Urinary bladder (tissue), 4 donors: Measurements from ENCODE around the gene CAMK2B. TPM values are rescaled to one million over a fixed set of nuclear protein-coding genes. Genes with fewer than 3 reads are reported as not detected.

Experiments used
- DNase-seq: peaks from one replicate; pipeline ENCODE4 v3.0.0-alpha.2; 2015; ENCODE audit errors: extremely low spot score
- H3K27ac ChIP-seq: one replicate; pipeline ENCODE4 v1.5.1; 2013; ENCODE audit warnings: low read depth, mild to moderate bottlenecking, moderate library complexity
- H3K36me3 ChIP-seq: one replicate; pipeline ENCODE4 v1.6.1; 2013; ENCODE audit warnings: mild to moderate bottlenecking, moderate library complexity; ENCODE audit not compliant: insufficient read depth
- H3K4me1 ChIP-seq: one replicate; pipeline ENCODE4 v1.6.1; 2013; ENCODE audit warnings: mild to moderate bottlenecking, moderate library complexity; ENCODE audit not compliant: insufficient read depth
- H3K4me3 ChIP-seq: one replicate; pipeline ENCODE4 v1.5.1; 2013; ENCODE audit warnings: low read depth, low read length
- WGBS: extraction: QIAGEN DNeasy Blood & Tissue Kit; methylation state at CpG from one replicate; pipeline ENCODE4 v1.1.7; 2013; 5-methylcytosine and 5-hydroxymethylcytosine counted together
- polyA plus RNA-seq: library from polyadenylated mRNA; stranded (reverse); fragments of 200-250 nt; gene quantifications from one replicate; pipeline ENCODE4 v1.2.3, GENCODE V29; 2013
- total RNA-seq: library from RNA; depleted of rRNA; stranded (reverse); fragments of >200 nt; gene quantifications from one replicate; pipeline ENCODE4 v1.2.3, GENCODE V29; 2014
- donor health status: healthy with polysubstance abuse.
- donor health status: healthy.

Gene CAMK2B
- total and polyA plus RNA-seq, 2 donors, result 0.32 to 1.5 TPM

DNA sequence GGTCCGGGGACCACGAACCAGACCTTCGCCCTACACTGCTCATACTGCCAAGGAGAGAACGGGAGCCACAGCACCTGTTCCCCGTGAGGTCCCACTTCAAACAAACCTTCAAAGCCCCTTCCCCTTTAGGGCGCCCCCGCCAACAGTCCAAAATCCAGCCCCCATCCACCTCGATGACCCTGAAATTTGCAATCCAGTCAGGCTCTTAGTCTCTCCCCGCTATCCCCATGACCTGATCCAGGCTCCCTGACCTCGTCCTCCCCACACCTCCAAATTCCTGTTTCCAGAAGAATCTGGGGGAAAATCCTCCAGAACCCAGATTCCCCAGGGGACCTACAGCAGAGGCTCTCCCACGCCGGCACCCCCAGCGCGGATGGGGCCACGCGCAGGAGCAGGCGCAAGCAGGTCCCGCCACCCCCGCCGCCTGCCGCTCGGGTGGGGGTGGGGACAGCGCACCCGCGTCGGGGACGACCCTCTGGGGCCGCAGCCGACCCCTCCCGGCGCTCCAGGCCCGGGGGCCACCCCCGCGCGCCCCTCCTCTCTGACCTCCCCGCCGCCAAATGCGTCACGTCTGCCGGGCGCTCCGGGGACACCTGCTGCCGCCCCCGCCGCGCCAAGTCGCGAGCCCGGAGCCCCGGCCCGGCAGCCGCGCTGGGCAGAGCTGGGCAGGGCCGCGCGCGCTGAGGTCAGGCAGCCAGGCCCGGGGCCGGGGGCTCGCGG lies 753 bp downstream of the CAMK2B start:
- Histone ChIP-seq H3K36me3 (no peaks in the 10 kb centered on the region), H3K27ac (no peak overlapping the region), H3K4me1 (no peaks in the 10 kb centered on the region), H3K4me3 (peak overlapping the region; percentile 45)
- 5% methylated on average over 61 of the region's 61 CpGs for WGBS
- no peak for DNase-seq

DNA sequence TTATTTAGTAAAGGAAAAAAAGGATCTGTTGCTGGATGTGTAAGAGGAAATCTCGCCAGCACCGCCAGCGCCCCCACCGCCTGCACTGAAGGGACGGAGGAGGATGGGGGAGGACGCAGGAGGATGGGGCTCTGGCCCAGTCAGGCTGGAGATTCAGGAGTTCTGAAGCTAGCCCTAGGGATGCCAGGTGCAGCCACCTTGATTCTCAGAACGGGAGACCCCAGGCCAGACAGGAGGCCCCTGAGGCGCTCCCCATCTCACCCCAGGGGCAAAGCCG lies 1.3 kb downstream of the CAMK2B start:
- H3K36me3 ChIP-seq, result no peaks in the 10 kb centered on the region
- no peaks in the 10 kb centered on the region for H3K4me1 ChIP-seq
- H3K4me3 ChIP-seq, result no peak overlapping the region
- no peak for DNase-seq
- 25% methylated on average over 9 of the region's 9 CpGs for WGBS
- no peak overlapping the region for H3K27ac ChIP-seq

DNA sequence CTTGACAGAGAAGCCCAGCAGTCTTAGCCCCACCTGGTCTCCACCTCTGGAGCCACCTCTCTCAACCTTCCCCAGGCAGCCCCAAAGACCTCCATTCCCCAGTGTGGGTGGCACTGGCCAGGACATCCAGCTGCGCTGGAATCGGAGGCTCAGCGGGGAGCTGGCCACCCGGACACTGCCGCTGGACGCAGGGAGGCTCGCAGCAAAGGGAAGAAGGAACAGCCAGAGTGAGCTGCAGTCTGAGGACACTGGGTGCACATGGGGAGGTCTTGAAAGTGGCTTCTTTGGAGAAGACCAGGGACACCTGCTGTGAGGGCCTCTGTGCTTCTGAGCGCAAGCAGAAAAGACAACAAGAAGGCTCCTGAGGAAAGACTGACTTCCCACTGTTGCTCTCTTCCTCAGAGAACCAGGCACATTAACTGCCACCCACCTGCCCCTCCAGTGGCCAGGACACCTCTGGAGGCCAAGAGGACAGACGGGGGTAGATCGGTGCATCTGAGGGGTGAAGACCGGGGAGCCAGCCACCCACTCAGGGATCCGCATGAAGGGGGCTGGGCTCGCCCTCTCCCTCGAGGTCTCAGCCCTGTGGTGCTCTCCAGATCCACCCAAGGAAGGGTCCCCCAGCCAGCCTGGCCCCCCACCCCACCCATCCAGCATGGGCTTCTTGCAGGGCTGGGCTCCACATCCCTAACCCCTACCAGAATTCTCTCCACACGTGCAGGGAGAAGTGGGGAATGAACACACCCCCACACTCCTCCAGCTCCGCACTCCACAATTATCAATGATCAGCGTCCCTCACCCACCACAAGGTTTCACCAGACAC lies 1.8 kb downstream of the CAMK2B start:
- Histone ChIP-seq H3K36me3 (no peaks in the 10 kb centered on the region), H3K4me3 (no peak overlapping the region), H3K4me1 (no peaks in the 10 kb centered on the region), H3K27ac (no peak overlapping the region)
- 82% methylated on average over 17 of the region's 17 CpGs for WGBS
- DNase-seq, result no peak

- no peak for DNase-seq
- H3K27ac ChIP-seq, result no peak overlapping the region
- H3K4me3 ChIP-seq, result no peak overlapping the region
- no peaks in the 10 kb centered on the region for H3K36me3 ChIP-seq
- WGBS, result 88% methylated on average over 17 of the region's 17 CpGs
- H3K4me1 ChIP-seq, result no peaks in the 10 kb centered on the region
Measured at GRCh38 chr7:44322631-44323363, 2.6 kb downstream of the CAMK2B start.

DNA sequence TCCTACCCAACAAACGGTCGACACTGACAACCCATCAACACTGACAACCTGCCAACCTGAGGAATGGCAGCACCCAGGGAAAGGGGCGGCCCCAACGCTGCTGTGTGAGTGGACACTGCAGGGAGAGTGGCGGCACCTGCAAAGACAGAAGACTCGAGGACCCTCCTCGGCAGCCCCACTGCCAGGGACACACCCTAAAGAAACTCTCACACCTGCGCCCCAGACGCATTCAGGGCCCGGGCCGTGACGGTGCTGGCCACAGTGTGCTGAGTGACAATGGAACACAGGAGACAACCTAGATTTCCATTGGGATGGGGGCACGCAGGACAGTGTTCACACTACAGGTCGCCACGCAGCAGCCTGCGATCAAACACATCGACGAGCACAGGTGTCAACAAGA lies 3.6 kb downstream of the CAMK2B start:
- WGBS, result 90% methylated on average over 18 of the region's 18 CpGs
- Histone ChIP-seq H3K4me3 (no peak overlapping the region), H3K27ac (no peak overlapping the region), H3K36me3 (no peaks in the 10 kb centered on the region), H3K4me1 (no peaks in the 10 kb centered on the region)
- no peak for DNase-seq

DNA sequence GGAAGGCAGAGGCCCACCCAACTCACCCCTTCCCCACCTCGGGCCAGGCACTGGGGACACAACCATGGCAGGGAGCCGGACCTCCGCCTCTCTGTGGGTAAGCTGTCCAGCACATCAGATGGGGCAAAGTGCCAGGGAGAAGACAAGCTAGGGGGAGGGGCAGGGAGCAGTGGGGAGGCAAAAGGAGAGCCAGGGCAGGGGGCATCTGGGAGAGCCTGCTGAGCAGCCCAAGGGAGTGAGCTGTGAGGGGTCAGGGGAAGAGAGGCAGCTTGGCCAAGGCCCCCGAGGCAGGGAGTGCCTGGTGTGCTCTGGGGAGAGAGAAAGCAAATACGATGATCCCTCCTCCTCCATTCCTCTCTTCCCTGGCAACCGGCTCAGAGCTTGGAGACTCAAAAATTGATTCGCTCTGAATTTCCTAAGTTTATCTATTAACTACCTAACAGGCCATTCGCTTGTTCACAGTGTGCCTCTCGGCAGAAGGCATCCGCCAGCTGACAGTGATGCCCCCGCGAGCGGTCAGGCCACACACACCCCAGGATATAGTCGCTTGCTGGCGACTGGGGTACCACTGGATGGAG lies 4.5 kb downstream of the CAMK2B start:
- DNase-seq, result no peak
- Histone ChIP-seq H3K4me3 (no peak overlapping the region), H3K4me1 (no peaks in the 10 kb centered on the region), H3K27ac (no peak overlapping the region), H3K36me3 (no peaks in the 10 kb centered on the region)
- 57% methylated on average over 15 of the region's 15 CpGs for WGBS

DNA sequence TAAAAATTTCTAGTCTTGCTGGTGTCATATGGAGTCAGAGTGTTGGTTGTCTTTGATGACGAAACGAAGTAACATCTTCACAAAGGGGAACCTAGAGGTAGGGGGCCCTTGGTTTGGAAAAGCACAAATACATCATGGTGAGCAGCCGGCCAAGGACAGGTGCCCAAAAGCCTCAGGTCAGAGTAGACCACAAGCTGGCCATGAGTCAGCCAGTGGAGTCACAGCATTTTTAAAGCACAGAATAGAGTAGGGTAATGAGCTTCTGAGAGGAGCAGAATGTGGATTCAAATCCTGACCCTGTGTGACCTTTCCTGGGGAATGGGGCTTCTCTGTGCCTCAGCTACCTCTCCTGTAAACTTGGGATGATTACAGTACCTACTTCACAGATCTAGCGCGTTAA lies 5.3 kb downstream of the CAMK2B start:
- no peak for DNase-seq
- Histone ChIP-seq H3K4me1 (no peaks in the 10 kb centered on the region), H3K27ac (no peak overlapping the region), H3K36me3 (no peaks in the 10 kb centered on the region), H3K4me3 (no peak overlapping the region)
- WGBS, result 95% methylated on average over 5 of the region's 5 CpGs

DNA sequence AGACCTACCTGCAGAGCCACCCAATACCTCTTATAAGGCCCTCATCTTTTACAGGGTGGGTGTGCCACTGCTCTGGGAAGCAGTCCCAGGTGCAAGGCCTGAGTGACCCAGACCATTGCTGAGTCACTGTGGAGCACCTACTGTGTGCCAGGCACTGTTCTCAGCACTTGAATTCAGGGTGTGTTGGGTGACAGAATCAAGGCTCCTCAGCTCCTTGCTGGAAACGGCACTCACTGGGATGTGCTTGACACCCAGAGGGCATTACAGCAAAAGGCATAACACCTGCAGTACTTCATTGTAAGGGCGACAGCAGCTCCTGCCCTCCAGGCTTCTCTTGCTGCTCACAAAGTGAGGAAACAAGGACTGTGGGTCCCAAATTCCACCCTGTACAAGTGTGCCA lies 7.1 kb downstream of the CAMK2B start:
- Histone ChIP-seq H3K36me3 (no peaks in the 10 kb centered on the region), H3K27ac (no peak overlapping the region), H3K4me3 (no peak overlapping the region), H3K4me1 (no peaks in the 10 kb centered on the region)
- 68% methylated on average over 2 of the region's 2 CpGs for WGBS
- no peak for DNase-seq

GRCh38 chr7:44315301-44315903 lies 10.0 kb downstream of the CAMK2B start:
- Histone ChIP-seq H3K36me3 (no peaks in the 10 kb centered on the region), H3K4me1 (no peaks in the 10 kb centered on the region), H3K4me3 (no peak overlapping the region), H3K27ac (no peak overlapping the region)
- no peak for DNase-seq
- 86% methylated on average over 3 of the region's 3 CpGs for WGBS

GRCh38 chr7:44313621-44314031 lies 11.8 kb downstream of the CAMK2B start:
- no peak overlapping the region for H3K4me3 ChIP-seq
- no peak overlapping the region for H3K27ac ChIP-seq
- 75% methylated on average over 7 of the region's 7 CpGs for WGBS
- no peaks in the 10 kb centered on the region for H3K36me3 ChIP-seq
- no peaks in the 10 kb centered on the region for H3K4me1 ChIP-seq
- no peak for DNase-seq

GRCh38 chr7:44313016-44313415 lies 12.4 kb downstream of the CAMK2B start:
- no peak overlapping the region for H3K4me3 ChIP-seq
- H3K36me3 ChIP-seq, result no peaks in the 10 kb centered on the region
- H3K4me1 ChIP-seq, result no peaks in the 10 kb centered on the region
- H3K27ac ChIP-seq, result no peak overlapping the region
- no peak for DNase-seq
- 92% methylated on average over 8 of the region's 8 CpGs for WGBS

DNA sequence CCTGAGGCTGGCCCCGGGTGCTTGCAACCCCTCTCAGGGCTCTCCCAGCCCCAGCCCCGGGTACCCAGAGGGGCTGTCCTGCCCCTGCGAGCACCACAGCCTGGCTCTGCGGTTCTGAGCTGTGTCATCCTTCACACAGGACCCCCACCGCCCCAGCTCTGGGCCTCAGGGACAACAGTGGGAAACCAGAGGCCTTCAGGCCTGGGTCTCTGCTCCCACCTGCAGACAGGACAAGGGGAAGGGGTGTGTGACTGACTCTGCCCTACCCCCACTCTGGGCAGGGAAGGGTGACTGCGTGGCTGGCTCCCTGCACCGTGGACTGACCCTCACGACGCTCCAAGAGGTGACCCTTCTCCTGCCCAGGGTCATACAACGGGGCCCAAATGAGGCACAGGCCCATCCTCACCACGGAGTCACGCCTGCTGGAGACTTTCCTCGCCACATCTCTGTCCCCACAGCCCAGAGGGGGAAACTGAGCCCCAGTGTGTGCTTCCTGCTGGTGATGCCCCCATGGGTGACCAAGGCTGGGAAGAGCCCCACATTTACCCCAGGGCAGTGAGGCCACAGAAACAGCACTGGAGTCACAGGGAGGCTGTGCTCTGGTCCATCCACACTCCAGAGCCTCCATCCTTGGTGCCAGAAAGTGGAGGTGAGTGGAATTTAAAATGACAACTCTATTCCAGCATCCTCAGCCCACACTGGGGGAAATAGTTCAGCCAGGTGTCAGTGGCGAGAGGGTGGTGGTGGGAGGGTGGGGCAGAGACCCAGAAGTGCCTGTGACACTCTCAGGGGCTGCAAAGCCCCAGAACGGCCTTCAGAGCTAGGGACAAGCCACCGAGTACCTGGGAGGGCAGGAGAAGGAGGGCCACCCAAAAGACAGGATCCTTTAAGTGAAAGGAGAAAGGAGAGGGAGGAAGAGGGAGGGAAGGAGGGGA lies 13.6 kb downstream of the CAMK2B start:
- Histone ChIP-seq H3K27ac (no peak overlapping the region), H3K36me3 (no peaks in the 10 kb centered on the region), H3K4me3 (no peak overlapping the region), H3K4me1 (no peaks in the 10 kb centered on the region)
- no peak for DNase-seq
- WGBS, result 85% methylated on average over 16 of the region's 16 CpGs
